H9 (cell line): ENCODE results near the gene C10orf62. TPM values are rescaled to one million over a fixed set of nuclear protein-coding genes. Genes with fewer than 3 reads are reported as not detected.

Experiments used
- DNase-seq: peaks from one replicate; pipeline ENCODE4 v3.0.0-alpha.2; 2017
- H2AFZ ChIP-seq: one replicate; pipeline ENCODE4 v1.6.1; 2013; ENCODE audit warnings: mild to moderate bottlenecking, low read length, control low read depth, moderate library complexity
- H2AK5ac ChIP-seq: 2 replicates; pipeline ENCODE4 v1.6.1; 2013; ENCODE audit warnings: low read length, control low read depth, mixed read lengths; ENCODE audit not compliant: insufficient read length
- H2BK120ac ChIP-seq: one replicate; pipeline ENCODE4 v1.6.1; 2013; ENCODE audit warnings: low read depth, mild to moderate bottlenecking, low read length, control low read depth, inconsistent platforms; ENCODE audit not compliant: poor library complexity, severe bottlenecking
- H2BK12ac ChIP-seq: 2 replicates; pipeline ENCODE4 v1.6.1; 2013; ENCODE audit warnings: low read length, control low read depth, mixed read lengths, low read depth; ENCODE audit not compliant: insufficient read length
- H2BK15ac ChIP-seq: 2 replicates; pipeline ENCODE4 v1.6.1; 2013; ENCODE audit warnings: low read depth, low read length, control low read depth
- H2BK20ac ChIP-seq: one replicate; pipeline ENCODE4 v1.6.1; 2013; ENCODE audit warnings: low read depth, mild to moderate bottlenecking, low read length, control low read depth, inconsistent platforms; ENCODE audit not compliant: poor library complexity, severe bottlenecking
- H2BK5ac ChIP-seq: 2 replicates; pipeline ENCODE4 v1.6.1; 2013; ENCODE audit warnings: low read length, control low read depth, mixed read lengths; ENCODE audit not compliant: insufficient read length
- H3K14ac ChIP-seq: 2 replicates; pipeline ENCODE4 v1.6.1; 2013; ENCODE audit warnings: low read length, control low read depth; ENCODE audit not compliant: insufficient read depth
- H3K18ac ChIP-seq: 2 replicates; pipeline ENCODE4 v1.6.1; 2013; ENCODE audit warnings: low read depth, mild to moderate bottlenecking, mixed read lengths, low read length, control low read depth; ENCODE audit not compliant: insufficient read length
- H3K23ac ChIP-seq: 2 replicates; pipeline ENCODE4 v1.6.1; 2013; ENCODE audit warnings: low read length, control low read depth, mixed read lengths, low read depth; ENCODE audit not compliant: insufficient read length
- H3K23me2 ChIP-seq: 2 replicates; pipeline ENCODE4 v1.6.1; 2013; ENCODE audit warnings: low read depth, mild to moderate bottlenecking, mixed read lengths, low read length, control low read depth; ENCODE audit not compliant: insufficient read length, poor library complexity, severe bottlenecking
- H3K27ac ChIP-seq: 2 replicates; pipeline ENCODE4 v1.5.1; 2013; ENCODE audit warnings: low read length, control low read depth, mixed read lengths, low read depth; ENCODE audit not compliant: insufficient read length
- H3K27me3 ChIP-seq: 2 replicates; pipeline ENCODE4 v1.6.1; 2013; ENCODE audit warnings: low read length, control low read depth, inconsistent platforms; ENCODE audit not compliant: insufficient read depth
- H3K4ac ChIP-seq: 2 replicates; pipeline ENCODE4 v1.6.1; 2013; ENCODE audit warnings: low read depth, mild to moderate bottlenecking, control low read depth, inconsistent platforms, low read length, moderate library complexity
- H3K4me1 ChIP-seq: 2 replicates; pipeline ENCODE4 v1.6.1; 2013; ENCODE audit warnings: low read length, control low read depth, inconsistent platforms; ENCODE audit not compliant: insufficient read depth
- H3K4me2 ChIP-seq: 2 replicates; pipeline ENCODE4 v1.6.1; 2013; ENCODE audit warnings: low read length, control low read depth, mixed read lengths; ENCODE audit not compliant: insufficient read length, insufficient read depth
- H3K56ac ChIP-seq: 2 replicates; pipeline ENCODE4 v1.6.1; 2013; ENCODE audit warnings: low read depth, mild to moderate bottlenecking, mixed read lengths, low read length, control low read depth; ENCODE audit not compliant: insufficient read length
- H3K79me1 ChIP-seq: 2 replicates; pipeline ENCODE4 v1.6.1; 2013; ENCODE audit warnings: low read depth, mild to moderate bottlenecking, moderate library complexity, low read length, control low read depth, inconsistent platforms; ENCODE audit not compliant: insufficient read depth, poor library complexity, severe bottlenecking
- H3K79me2 ChIP-seq: 2 replicates; pipeline ENCODE4 v1.6.1; 2013; ENCODE audit warnings: low read length, control low read depth, inconsistent platforms; ENCODE audit not compliant: insufficient read depth
- H3K9ac ChIP-seq: 2 replicates; pipeline ENCODE4 v1.6.1; 2013; ENCODE audit warnings: low read length, control low read depth, mixed read lengths; ENCODE audit not compliant: insufficient read length; ENCODE audit errors: extremely low read depth
- H3K9me3 ChIP-seq: one replicate; pipeline ENCODE4 v1.6.1; 2013; ENCODE audit warnings: low read depth, low read length, inconsistent platforms; ENCODE audit not compliant: control insufficient read depth
- H3T11ph ChIP-seq: one replicate; pipeline ENCODE4 v1.6.1; 2013; ENCODE audit warnings: mild to moderate bottlenecking, low read length, control low read depth, inconsistent platforms
- H4K20me1 ChIP-seq: one replicate; pipeline ENCODE4 v1.6.1; 2013; ENCODE audit not compliant: control insufficient read depth, insufficient read length, insufficient read depth
- H4K5ac ChIP-seq: 2 replicates; pipeline ENCODE4 v1.6.1; 2013; ENCODE audit warnings: low read depth, mild to moderate bottlenecking, mixed read lengths, low read length, control low read depth; ENCODE audit not compliant: insufficient read length
- H4K8ac ChIP-seq: replicated peaks from 2 replicates; pipeline ENCODE4 v1.6.1; 2013; ENCODE audit warnings: low read length, control low read depth, mixed read lengths, low read depth; ENCODE audit not compliant: insufficient read length
- H4K91ac ChIP-seq: 2 replicates; pipeline ENCODE4 v1.6.1; 2013; ENCODE audit warnings: low read depth, mild to moderate bottlenecking, moderate library complexity, mixed read lengths, low read length, control low read depth; ENCODE audit not compliant: insufficient read length
- H3K27ac Mint-ChIP-seq, 3 experiments: 2 replicates in 2 of 3; 3 replicates in 1 of 3; pipeline ENCODE4 v1.8.0; 2020 to 2021; ENCODE audit warnings: mixed read lengths in 3 of 3, mild to moderate bottlenecking in 1 of 3, moderate library complexity in 1 of 3
- H3K27me3 Mint-ChIP-seq: 2 replicates; pipeline ENCODE4 v1.8.0; 2021; ENCODE audit warnings: low read depth, mild to moderate bottlenecking, moderate library complexity, mixed read lengths
- H3K36me3 Mint-ChIP-seq, 3 experiments: 2 replicates in 2 of 3; 3 replicates in 1 of 3; pipeline ENCODE4 v1.8.0; 2020 to 2021; ENCODE audit warnings: low read depth in 3 of 3, mixed read lengths in 3 of 3; ENCODE audit not compliant: insufficient read depth in 1 of 3
- H3K4me1 Mint-ChIP-seq, 2 experiments: 2 replicates each; pipeline ENCODE4 v1.8.0; 2020; ENCODE audit warnings: mixed read lengths in 2 of 2
- H3K4me3 Mint-ChIP-seq, 2 experiments: 2 replicates in 1 of 2; 3 replicates in 1 of 2; pipeline ENCODE4 v1.8.0; 2020 to 2021; ENCODE audit warnings: mild to moderate bottlenecking in 2 of 2, mixed read lengths in 2 of 2, moderate library complexity in 1 of 2
- H3K9me3 Mint-ChIP-seq, 2 experiments: 2 replicates in 1 of 2; 3 replicates in 1 of 2; pipeline ENCODE4 v1.8.0; 2020; ENCODE audit warnings: mild to moderate bottlenecking in 2 of 2, mixed read lengths in 2 of 2, moderate library complexity in 1 of 2
- WGBS: extraction: QIAGEN DNeasy Blood & Tissue Kit; methylation state at CpG from one replicate; pipeline ENCODE4 v1.1.7; 2013; ENCODE audit warnings: missing lambda C conversion rate, low lambda C conversion rate, mixed read lengths; ENCODE audit not compliant: insufficient read length; ENCODE audit errors: extremely low coverage; 5-methylcytosine and 5-hydroxymethylcytosine counted together
- total RNA-seq: library from RNA; stranded (reverse); gene quantifications from 2 replicates; pipeline ENCODE4 v1.2.1, GENCODE V29; 2021
- TF ChIP-seq, protein P1 (sequence below): fragments of 200-600 bp; sonication (generic); conservative IDR thresholded peaks from 3 replicates; pipeline ENCODE4 v1.8.0; 2021; ENCODE audit warnings: antibody characterized with exemption, mild to moderate bottlenecking

The C10orf62 gene
- total RNA-seq, 1 experiment from 2014 or later: 0.31 TPM

DNA sequence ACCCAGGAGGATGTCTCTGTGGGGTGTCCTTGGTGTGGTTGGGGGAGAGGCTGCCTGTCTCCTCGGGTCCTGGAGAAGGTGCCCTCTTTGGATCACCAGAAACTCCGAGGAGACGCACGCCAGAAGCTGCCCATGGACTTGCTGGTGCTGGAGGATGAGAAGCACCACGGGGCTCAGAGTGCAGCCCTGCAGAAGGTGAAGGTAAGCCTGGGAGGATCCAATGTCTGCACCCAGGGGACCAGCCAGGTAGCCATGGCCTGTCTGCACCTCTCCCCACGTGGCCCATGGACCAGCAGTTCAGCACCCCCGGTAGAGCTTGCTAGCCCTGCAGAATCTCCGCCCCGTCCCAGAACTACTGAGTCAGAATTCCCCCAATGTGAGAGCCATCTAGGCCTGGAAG lies 11.8 kb upstream of the C10orf62 start:
- Mint-ChIP-seq H3K36me3 (no peaks in the 10 kb centered on the region), H3K4me3 (no peak overlapping the region), H3K27ac (no peak overlapping the region), H3K9me3 (no peaks in the 10 kb centered on the region), H3K27me3 (peaks cover under 1% of the 10 kb centered on the region; the same call in 1 of the 2 replicates), H3K4me1 (peaks cover 9 to 12% of the 10 kb centered on the region in 2 experiments)
- H2BK12ac ChIP-seq: no peak overlapping the region
- H3K9me3 ChIP-seq: no peaks in the 10 kb centered on the region
- no peak overlapping the region for H3K56ac ChIP-seq
- no peak overlapping the region for H2BK120ac ChIP-seq
- no peak overlapping the region for H2BK20ac ChIP-seq
- no peak overlapping the region for H4K8ac ChIP-seq
- H3K4ac ChIP-seq: no peak overlapping the region
- H3K23me2 ChIP-seq: no peaks in the 10 kb centered on the region
- no peak overlapping the region for H2AFZ ChIP-seq
- no peak overlapping the region for H3K4me2 ChIP-seq
- TF ChIP-seq, protein P1, sequence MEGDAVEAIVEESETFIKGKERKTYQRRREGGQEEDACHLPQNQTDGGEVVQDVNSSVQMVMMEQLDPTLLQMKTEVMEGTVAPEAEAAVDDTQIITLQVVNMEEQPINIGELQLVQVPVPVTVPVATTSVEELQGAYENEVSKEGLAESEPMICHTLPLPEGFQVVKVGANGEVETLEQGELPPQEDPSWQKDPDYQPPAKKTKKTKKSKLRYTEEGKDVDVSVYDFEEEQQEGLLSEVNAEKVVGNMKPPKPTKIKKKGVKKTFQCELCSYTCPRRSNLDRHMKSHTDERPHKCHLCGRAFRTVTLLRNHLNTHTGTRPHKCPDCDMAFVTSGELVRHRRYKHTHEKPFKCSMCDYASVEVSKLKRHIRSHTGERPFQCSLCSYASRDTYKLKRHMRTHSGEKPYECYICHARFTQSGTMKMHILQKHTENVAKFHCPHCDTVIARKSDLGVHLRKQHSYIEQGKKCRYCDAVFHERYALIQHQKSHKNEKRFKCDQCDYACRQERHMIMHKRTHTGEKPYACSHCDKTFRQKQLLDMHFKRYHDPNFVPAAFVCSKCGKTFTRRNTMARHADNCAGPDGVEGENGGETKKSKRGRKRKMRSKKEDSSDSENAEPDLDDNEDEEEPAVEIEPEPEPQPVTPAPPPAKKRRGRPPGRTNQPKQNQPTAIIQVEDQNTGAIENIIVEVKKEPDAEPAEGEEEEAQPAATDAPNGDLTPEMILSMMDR: no peak
- no peak overlapping the region for H3K18ac ChIP-seq
- WGBS: no CpG with 5 or more reads among the region's 9 CpGs
- H4K20me1 ChIP-seq: no peaks in the 10 kb centered on the region
- no peaks in the 10 kb centered on the region for H3K79me1 ChIP-seq
- no peak overlapping the region for H3T11ph ChIP-seq
- H3K4me1 ChIP-seq: no peaks in the 10 kb centered on the region
- no peak overlapping the region for H2BK15ac ChIP-seq
- no peak overlapping the region for H2AK5ac ChIP-seq
- H4K5ac ChIP-seq: no peak overlapping the region
- no peak overlapping the region for H3K23ac ChIP-seq
- no peak for DNase-seq
- H3K27me3 ChIP-seq: no peaks in the 10 kb centered on the region
- H3K9ac ChIP-seq: no peak overlapping the region
- H4K91ac ChIP-seq: no peak overlapping the region
- H3K14ac ChIP-seq: no peak overlapping the region
- H2BK5ac ChIP-seq: no peak overlapping the region
- H3K79me2 ChIP-seq: no peaks in the 10 kb centered on the region
- H3K27ac ChIP-seq: no peak overlapping the region
